RWPE2 (cell line): Measurements from ENCODE around the gene SLC13A2.
"Not testable (repeated sequence)": the region's sequence is repeated elsewhere in the genome, so short reads cannot be mapped to it uniquely, and the experiment has no call there.

ENCODE experiments used
- ATAC-seq: fragments of 200-7000 bp; cut with Tn5 transposase; 3 replicates; pipeline ENCODE4 v1.9.1; 2021; ENCODE audit warnings: low read depth
- DNase-seq: peaks from one replicate; pipeline ENCODE4 v3.0.0-alpha.2; 2020; ENCODE audit warnings: low spot score
- H3K27ac ChIP-seq: fragments of 450-650 bp; 2 replicates; pipeline ENCODE4 v1.5.1; 2017; ENCODE audit warnings: mild to moderate bottlenecking; ENCODE audit not compliant: poor library complexity, severe bottlenecking
- H3K27me3 ChIP-seq: fragments of 250-450 bp; sonication (Bioruptor Pico); 2 replicates; pipeline ENCODE4 v1.5.1; 2021; ENCODE audit warnings: mild to moderate bottlenecking, moderate library complexity; ENCODE audit not compliant: insufficient read depth, poor library complexity, severe bottlenecking
- H3K36me3 ChIP-seq: fragments of 250-450 bp; sonication (Bioruptor Pico); 2 replicates; pipeline ENCODE4 v1.5.1; 2020; ENCODE audit warnings: low read depth, mild to moderate bottlenecking, moderate library complexity
- H3K4me1 ChIP-seq: fragments of 250-450 bp; sonication (Bioruptor Pico); 2 replicates; pipeline ENCODE4 v1.5.1; 2021; ENCODE audit warnings: mild to moderate bottlenecking, moderate library complexity; ENCODE audit not compliant: insufficient read depth, poor library complexity, severe bottlenecking
- H3K4me3 ChIP-seq: fragments of 250-450 bp; sonication (Bioruptor Pico); 2 replicates; pipeline ENCODE4 v1.5.1; 2021; ENCODE audit warnings: mild to moderate bottlenecking, moderate library complexity; ENCODE audit not compliant: severe bottlenecking
- H3K9me3 ChIP-seq: fragments of 250-450 bp; sonication (Bioruptor Pico); 2 replicates; pipeline ENCODE4 v1.5.1; 2021; ENCODE audit warnings: mild to moderate bottlenecking, moderate library complexity; ENCODE audit not compliant: severe bottlenecking
- TF ChIP-seq, protein P1 (sequence below): fragments of 450-650 bp; IDR thresholded peaks from one replicate; pipeline ENCODE4 v1.5.1; 2017; ENCODE audit warnings: mild to moderate bottlenecking, moderate library complexity; ENCODE audit not compliant: poor library complexity, severe bottlenecking

SLC13A2 gene

DNA sequence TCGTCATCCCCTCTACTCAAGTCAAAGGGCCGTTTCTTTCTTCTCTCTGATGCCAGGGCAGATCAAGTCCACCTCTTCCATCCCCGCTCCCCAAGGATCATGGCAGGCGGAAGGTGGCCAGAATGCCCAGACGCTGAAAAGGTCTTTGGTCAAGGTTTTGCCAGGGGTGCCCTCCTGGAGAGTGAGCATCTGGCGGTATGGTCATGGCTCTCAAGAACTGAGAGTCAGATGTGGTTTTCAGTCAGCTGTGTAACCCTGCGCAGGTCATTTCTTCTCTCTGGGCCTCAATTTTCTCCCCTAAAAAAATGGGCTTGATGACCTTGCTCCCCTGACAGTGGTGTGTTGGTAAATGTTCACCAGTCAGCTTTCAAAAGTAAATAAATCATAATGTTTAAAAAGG, 45.1 kb downstream of the SLC13A2 start:
- Histone ChIP-seq H3K4me3 (no peak overlapping the region), H3K27ac (no peak overlapping the region), H3K4me1 (no peaks in the 10 kb centered on the region), H3K9me3 (no peaks in the 10 kb centered on the region), H3K36me3 (no peaks in the 10 kb centered on the region), H3K27me3 (no peaks in the 10 kb centered on the region)
- no peak for DNase-seq
- TF ChIP-seq, protein P1, sequence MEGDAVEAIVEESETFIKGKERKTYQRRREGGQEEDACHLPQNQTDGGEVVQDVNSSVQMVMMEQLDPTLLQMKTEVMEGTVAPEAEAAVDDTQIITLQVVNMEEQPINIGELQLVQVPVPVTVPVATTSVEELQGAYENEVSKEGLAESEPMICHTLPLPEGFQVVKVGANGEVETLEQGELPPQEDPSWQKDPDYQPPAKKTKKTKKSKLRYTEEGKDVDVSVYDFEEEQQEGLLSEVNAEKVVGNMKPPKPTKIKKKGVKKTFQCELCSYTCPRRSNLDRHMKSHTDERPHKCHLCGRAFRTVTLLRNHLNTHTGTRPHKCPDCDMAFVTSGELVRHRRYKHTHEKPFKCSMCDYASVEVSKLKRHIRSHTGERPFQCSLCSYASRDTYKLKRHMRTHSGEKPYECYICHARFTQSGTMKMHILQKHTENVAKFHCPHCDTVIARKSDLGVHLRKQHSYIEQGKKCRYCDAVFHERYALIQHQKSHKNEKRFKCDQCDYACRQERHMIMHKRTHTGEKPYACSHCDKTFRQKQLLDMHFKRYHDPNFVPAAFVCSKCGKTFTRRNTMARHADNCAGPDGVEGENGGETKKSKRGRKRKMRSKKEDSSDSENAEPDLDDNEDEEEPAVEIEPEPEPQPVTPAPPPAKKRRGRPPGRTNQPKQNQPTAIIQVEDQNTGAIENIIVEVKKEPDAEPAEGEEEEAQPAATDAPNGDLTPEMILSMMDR: no peak
- no peak for ATAC-seq

DNA sequence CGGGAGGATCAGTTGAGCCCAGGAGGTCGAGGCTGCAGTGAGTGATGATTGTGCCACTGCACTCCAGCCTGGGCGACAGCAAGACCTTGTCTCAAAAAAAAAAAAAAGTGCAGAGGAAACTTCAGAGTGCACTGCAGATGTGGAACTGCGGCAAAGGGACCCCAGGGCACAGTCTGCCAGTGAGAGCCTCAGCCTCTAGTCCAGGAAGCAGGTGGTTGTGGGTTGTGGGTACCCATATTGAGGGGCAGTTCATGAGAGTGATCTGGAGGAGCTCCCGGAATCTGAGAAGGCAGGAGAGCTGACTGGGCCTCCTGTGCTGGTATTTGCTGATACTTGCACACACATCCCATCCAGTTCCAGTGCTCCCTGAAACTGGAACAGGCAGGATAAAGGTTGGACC, 45.8 kb downstream of the SLC13A2 start:
- no peaks in the 10 kb centered on the region for H3K9me3 ChIP-seq
- DNase-seq (no peak), ATAC-seq (no peak)
- H3K36me3 ChIP-seq: no peaks in the 10 kb centered on the region
- H3K4me3 ChIP-seq: no peak overlapping the region
- no peak overlapping the region for H3K27ac ChIP-seq
- H3K27me3 ChIP-seq: no peaks in the 10 kb centered on the region
- H3K4me1 ChIP-seq: no peaks in the 10 kb centered on the region
- TF ChIP-seq, protein P1: no peak

DNA sequence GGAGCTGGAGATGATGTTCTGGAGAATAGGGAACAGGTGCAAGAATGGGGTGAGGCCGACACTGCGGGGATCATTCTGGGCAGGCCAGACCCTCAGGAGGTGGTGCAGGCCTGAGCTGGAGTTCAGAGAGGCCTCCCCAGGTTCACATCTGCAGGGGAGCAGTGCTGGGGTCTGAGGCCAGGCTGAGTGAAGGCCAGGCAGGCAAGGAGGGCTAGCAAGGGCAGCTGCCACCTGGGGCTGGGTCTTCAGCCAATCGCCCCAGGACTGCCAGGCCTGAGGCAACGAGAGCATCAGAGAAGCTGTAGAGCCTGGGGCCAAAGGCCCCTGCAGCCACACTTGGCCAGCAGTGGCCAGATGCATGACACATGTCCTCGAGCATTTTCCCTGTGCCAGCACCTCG, 47.2 kb downstream of the SLC13A2 start:
- ATAC-seq: no peak
- Histone ChIP-seq H3K4me3 (no peak overlapping the region), H3K27ac (no peak overlapping the region), H3K9me3 (no peaks in the 10 kb centered on the region), H3K27me3 (no peaks in the 10 kb centered on the region), H3K36me3 (no peaks in the 10 kb centered on the region), H3K4me1 (peaks cover 10% of the 10 kb centered on the region)
- TF ChIP-seq, protein P1: no peak
- DNase-seq: no peak

DNA sequence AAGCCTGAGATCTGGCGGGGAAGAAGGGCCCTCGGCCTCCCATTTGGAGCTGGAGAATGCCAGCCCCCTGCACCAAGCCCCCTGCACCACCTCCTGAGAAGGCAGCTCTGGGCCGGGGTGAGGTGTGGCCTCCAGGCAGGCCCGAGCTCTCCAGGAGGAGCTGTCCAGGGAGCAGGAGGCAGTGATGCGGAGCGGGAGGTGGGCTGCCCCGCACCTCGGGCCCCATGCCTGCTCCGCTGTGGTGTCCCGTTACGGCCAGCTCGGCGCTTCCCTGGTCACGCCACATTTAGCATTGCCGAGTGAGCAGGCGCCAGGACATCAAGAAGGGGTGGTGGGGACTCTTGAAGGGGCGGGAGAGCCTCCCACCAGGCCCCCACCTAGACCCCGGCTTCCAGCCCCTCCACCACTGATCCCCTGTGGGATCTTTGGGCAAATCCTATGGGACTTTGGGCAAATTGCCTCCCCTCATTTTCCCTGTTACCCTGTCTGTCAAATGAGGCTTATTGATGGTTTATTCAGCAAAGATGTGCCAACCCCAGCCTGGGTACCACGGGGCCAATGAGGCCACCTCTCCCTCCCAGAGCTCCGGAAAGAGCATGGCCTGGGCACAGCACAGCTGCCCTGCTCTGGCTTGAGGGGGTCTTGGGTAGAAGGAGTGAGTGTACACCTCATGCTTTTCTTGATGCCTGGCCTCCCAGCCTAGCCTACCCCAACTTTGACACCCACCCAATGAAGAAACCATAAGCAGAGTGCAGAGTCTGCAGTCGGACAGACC, 48.1 kb downstream of the SLC13A2 start:
- no peaks in the 10 kb centered on the region for H3K36me3 ChIP-seq
- H3K27me3 ChIP-seq: no peaks in the 10 kb centered on the region
- no peaks in the 10 kb centered on the region for H3K9me3 ChIP-seq
- DNase-seq (no peak), ATAC-seq (no peak)
- H3K27ac ChIP-seq: no peak overlapping the region
- peaks cover 13% of the 10 kb centered on the region for H3K4me1 ChIP-seq
- TF ChIP-seq, protein P1: no peak
- no peak overlapping the region for H3K4me3 ChIP-seq

DNA sequence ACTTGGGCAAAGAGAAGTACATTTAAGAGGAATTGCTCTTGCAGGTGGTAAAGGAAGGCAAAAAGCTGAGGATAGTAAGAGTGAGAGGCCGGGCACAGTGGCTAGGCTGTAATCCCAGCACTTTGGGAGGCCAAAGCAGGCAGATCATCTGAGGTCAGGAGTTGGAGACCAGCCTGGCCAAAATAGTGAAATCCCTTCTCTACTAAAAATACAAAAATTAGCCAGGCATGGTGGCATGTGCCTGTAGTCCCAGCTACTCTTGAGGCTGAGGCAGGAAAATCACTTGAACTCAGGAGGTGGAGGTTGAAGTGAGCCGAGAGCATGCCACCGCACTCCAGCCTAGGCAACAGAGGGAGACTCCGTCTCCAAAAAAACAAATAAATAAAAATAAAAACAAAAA, 48.8 kb downstream of the SLC13A2 start:
- not testable (repeated sequence) for H3K36me3 ChIP-seq, H3K27me3 ChIP-seq, H3K9me3 ChIP-seq, H3K27ac ChIP-seq, H3K4me3 ChIP-seq, ATAC-seq, DNase-seq
- H3K4me1 ChIP-seq: peaks cover 13% of the 10 kb centered on the region
